K562 (cell line): Measurements from ENCODE around the gene LETM1. TPM values are rescaled to one million over a fixed set of nuclear protein-coding genes. Genes with fewer than 3 reads are reported as not detected.

Experiments used
- CHD1 ChIP-seq: fragments of 200-600 bp; sonication (generic); IDR thresholded peaks from one replicate; pipeline ENCODE4 v1.6.1; 2012; ENCODE audit warnings: mild to moderate bottlenecking, moderate library complexity, low read length, inconsistent platforms
- GABPA ChIP-seq: fragments of 200-800 bp; sonication (Bioruptor generic); conservative IDR thresholded peaks from 2 replicates; pipeline ENCODE4 v1.6.1; 2016; ENCODE audit warnings: low read depth, missing genetic modification characterization, missing compliant biosample characterization
- KAT2B ChIP-seq: IDR thresholded peaks from one replicate; pipeline ENCODE4 v1.6.1; 2012; ENCODE audit warnings: low read depth, mild to moderate bottlenecking, control low read depth, inconsistent platforms, low read length, moderate library complexity
- L3MBTL2 ChIP-seq: fragments of 450-650 bp; IDR thresholded peaks from 2 replicates; pipeline ENCODE4 v1.6.1; 2016; ENCODE audit warnings: mild to moderate bottlenecking, moderate library complexity
- MAFK ChIP-seq: IDR thresholded peaks from 2 replicates; pipeline ENCODE4 v1.6.1; 2011; ENCODE audit warnings: low read length, improper control_type of control experiment
- NCOR1 ChIP-seq: fragments of 450-650 bp; IDR thresholded peaks from 2 replicates; pipeline ENCODE4 v1.6.1; 2016; ENCODE audit warnings: mild to moderate bottlenecking, moderate library complexity
- NEUROD1 ChIP-seq: fragments of 150-350 bp; IDR thresholded peaks from 2 replicates; pipeline ENCODE4 v1.6.1; 2014; ENCODE audit warnings: borderline replicate concordance, low read length, low read depth; ENCODE audit not compliant: partially characterized antibody
- RNF2 ChIP-seq: sonication (generic); IDR thresholded peaks from 2 replicates; pipeline ENCODE4 v1.6.1; 2016
- SAP30 ChIP-seq: fragments of 200-600 bp; sonication (generic); IDR thresholded peaks from 2 replicates; pipeline ENCODE4 v1.6.1; 2012; ENCODE audit warnings: borderline replicate concordance, low read depth, mild to moderate bottlenecking, moderate library complexity, low read length, control low read depth, inconsistent platforms; ENCODE audit not compliant: insufficient read depth, poor library complexity, severe bottlenecking
- polyA plus RNA-seq, 8 experiments: library from polyadenylated mRNA; depleted of rRNA in 4 of 8; stranded (reverse) in 5 of 8; unstranded in 3 of 8; fragments of >200 nt; fragmentation: Nextera tagmentation in 2 of 8; fragmentation: Illumina TruSeq in 1 of 8; extraction: Ambion mirVana in 2 of 8; extraction: Trizol in 1 of 8; gene quantifications; 2 replicates each; pipeline versions ENCODE4 v1.2.1 to v1.2.3, GENCODE V29; 2011 to 2014; ENCODE audit warnings: inconsistent platforms in 1 of 8, missing spikeins in 1 of 8
- total RNA-seq, 7 experiments: library from RNA; depleted of rRNA in 6 of 7; stranded (reverse); fragments of >200 nt in 6 of 7; fragmentation: Illumina TruSeq in 2 of 7; extraction: Trizol in 2 of 7; gene quantifications; 2 replicates each; pipeline versions ENCODE4 v1.2.1 to v1.2.3, GENCODE V29; 2011 to 2021; ENCODE audit warnings: low replicate concordance in 1 of 7
- TF ChIP-seq, protein P1 (sequence below): fragments of 250-450 bp; sonication (Bioruptor Pico); IDR thresholded peaks from 2 replicates; pipeline ENCODE4 v1.4.0; 2020; ENCODE audit warnings: mild to moderate bottlenecking
- TF ChIP-seq, protein P2 (sequence below), 2 experiments: fragments of 450-650 bp; IDR thresholded peaks; 2 replicates each; pipeline ENCODE4 v1.6.1; 2016
- TF ChIP-seq, protein P3 (sequence below): fragments of 250-450 bp; sonication (Bioruptor Pico); IDR thresholded peaks from 2 replicates; pipeline ENCODE4 v1.4.0; 2020; ENCODE audit warnings: borderline replicate concordance
- TF ChIP-seq, protein P4 (sequence below): sonication (generic); formaldehyde crosslinking; IDR thresholded peaks from 2 replicates; pipeline ENCODE4 v1.8.0; 2022; ENCODE audit warnings: mild to moderate bottlenecking, missing genetic modification reagents, borderline replicate concordance
- TF ChIP-seq, protein P5 (sequence below): fragments of 250-450 bp; sonication (Bioruptor Pico); IDR thresholded peaks from 2 replicates; pipeline ENCODE4 v1.8.0; 2022; ENCODE audit warnings: inconsistent platforms
- TF ChIP-seq, protein P6 (sequence below): fragments of 450-650 bp; IDR thresholded peaks from 2 replicates; pipeline ENCODE4 v1.6.1; 2016; ENCODE audit warnings: borderline replicate concordance

The LETM1 gene
- total and polyA plus RNA-seq, 9 of the 15 experiments (the other 6 are each of a cell fraction or from before 2014, with no cell fraction given) = 3.9 to 109 (median 35.0) TPM

DNA sequence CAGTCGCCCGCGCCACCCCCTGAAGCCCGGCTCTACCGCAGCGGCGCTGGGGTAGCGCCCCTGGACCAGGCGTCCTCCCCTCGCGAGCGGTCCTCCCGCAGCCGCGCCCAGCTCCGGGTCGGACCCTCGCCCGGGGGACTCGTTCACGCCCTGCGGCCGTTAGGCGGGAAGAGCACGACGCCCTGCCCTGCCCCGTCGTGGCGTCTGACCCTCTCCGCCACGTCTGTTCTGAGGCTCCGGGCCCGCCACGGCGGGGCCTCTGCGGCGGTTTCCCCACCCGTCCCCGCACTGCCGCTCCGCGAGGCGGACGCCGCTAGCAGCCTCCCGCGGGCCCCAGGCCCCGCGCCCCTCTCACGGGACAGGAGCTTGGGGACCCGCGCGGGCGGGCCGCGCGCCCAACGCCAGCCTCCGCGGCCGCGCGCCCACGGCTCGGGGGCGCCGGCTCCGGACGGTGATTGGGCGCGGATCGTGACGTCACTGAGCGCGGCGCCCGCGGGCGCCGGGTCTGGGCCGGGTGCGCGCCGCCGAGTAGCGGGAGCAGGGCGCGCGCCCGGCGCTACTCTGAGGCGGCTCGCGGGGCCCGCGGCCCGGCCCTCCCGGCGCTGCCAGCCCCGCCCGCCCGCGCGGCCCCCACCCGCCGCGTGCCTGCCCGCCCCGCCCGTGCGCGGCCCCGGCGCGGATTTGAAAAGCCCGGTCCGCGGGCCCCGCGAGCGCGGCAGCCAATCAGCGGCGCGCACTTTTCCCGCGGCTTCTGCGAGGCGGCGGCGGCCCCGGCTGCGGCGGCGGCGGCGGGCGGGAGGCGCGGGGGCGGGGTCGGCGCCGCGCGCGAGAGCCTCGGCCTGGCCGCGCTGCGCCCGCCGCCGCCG lies 14.9 kb upstream of the LETM1 start, which contains the start of gene NSD2 (continued):
- TF ChIP-seq, protein P1, sequence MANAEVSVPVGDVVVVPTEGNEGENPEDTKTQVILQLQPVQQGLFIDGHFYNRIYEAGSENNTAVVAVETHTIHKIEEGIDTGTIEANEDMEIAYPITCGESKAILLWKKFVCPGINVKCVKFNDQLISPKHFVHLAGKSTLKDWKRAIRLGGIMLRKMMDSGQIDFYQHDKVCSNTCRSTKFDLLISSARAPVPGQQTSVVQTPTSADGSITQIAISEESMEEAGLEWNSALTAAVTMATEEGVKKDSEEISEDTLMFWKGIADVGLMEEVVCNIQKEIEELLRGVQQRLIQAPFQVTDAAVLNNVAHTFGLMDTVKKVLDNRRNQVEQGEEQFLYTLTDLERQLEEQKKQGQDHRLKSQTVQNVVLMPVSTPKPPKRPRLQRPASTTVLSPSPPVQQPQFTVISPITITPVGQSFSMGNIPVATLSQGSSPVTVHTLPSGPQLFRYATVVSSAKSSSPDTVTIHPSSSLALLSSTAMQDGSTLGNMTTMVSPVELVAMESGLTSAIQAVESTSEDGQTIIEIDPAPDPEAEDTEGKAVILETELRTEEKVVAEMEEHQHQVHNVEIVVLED (CRISPR knock-in tag) = peak; percentile 72
- TF ChIP-seq CHD1 = peak; percentile 80
- peak; percentile 65 for TF ChIP-seq GABPA (tag)
- TF ChIP-seq, protein P2, sequence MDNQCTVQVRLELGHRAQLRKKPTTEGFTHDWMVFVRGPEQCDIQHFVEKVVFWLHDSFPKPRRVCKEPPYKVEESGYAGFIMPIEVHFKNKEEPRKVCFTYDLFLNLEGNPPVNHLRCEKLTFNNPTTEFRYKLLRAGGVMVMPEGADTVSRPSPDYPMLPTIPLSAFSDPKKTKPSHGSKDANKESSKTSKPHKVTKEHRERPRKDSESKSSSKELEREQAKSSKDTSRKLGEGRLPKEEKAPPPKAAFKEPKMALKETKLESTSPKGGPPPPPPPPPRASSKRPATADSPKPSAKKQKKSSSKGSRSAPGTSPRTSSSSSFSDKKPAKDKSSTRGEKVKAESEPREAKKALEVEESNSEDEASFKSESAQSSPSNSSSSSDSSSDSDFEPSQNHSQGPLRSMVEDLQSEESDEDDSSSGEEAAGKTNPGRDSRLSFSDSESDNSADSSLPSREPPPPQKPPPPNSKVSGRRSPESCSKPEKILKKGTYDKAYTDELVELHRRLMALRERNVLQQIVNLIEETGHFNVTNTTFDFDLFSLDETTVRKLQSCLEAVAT (IDR thresholded peaks at IDR 0.05) = no peak
- TF ChIP-seq, protein P3, sequence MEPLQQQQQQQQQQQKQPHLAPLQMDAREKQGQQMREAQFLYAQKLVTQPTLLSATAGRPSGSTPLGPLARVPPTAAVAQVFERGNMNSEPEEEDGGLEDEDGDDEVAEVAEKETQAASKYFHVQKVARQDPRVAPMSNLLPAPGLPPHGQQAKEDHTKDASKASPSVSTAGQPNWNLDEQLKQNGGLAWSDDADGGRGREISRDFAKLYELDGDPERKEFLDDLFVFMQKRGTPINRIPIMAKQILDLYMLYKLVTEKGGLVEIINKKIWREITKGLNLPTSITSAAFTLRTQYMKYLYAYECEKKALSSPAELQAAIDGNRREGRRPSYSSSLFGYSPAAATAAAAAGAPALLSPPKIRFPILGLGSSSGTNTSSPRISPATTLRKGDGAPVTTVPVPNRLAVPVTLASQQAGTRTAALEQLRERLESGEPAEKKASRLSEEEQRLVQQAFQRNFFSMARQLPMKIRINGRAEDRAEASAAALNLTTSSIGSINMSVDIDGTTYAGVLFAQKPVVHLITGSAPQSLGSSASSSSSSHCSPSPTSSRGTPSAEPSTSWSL = peak; percentile 22; the same call in 1 of the 2 replicates
- TF ChIP-seq, protein P4, sequence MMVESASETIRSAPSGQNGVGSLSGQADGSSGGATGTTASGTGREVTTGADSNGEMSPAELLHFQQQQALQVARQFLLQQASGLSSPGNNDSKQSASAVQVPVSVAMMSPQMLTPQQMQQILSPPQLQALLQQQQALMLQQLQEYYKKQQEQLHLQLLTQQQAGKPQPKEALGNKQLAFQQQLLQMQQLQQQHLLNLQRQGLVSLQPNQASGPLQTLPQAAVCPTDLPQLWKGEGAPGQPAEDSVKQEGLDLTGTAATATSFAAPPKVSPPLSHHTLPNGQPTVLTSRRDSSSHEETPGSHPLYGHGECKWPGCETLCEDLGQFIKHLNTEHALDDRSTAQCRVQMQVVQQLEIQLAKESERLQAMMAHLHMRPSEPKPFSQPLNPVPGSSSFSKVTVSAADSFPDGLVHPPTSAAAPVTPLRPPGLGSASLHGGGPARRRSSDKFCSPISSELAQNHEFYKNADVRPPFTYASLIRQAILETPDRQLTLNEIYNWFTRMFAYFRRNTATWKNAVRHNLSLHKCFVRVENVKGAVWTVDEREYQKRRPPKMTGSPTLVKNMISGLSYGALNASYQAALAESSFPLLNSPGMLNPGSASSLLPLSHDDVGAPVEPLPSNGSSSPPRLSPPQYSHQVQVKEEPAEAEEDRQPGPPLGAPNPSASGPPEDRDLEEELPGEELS = 0 out of 2 replicates have a peak, but pooled peaks have one; percentile 66
- peak; percentile 99 for TF ChIP-seq L3MBTL2
- TF ChIP-seq NEUROD1 = peak; percentile 11
- TF ChIP-seq, protein P5, sequence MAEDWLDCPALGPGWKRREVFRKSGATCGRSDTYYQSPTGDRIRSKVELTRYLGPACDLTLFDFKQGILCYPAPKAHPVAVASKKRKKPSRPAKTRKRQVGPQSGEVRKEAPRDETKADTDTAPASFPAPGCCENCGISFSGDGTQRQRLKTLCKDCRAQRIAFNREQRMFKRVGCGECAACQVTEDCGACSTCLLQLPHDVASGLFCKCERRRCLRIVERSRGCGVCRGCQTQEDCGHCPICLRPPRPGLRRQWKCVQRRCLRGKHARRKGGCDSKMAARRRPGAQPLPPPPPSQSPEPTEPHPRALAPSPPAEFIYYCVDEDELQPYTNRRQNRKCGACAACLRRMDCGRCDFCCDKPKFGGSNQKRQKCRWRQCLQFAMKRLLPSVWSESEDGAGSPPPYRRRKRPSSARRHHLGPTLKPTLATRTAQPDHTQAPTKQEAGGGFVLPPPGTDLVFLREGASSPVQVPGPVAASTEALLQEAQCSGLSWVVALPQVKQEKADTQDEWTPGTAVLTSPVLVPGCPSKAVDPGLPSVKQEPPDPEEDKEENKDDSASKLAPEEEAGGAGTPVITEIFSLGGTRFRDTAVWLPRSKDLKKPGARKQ (CRISPR knock-in tag) = no peak
- no peak for TF ChIP-seq KAT2B
- TF ChIP-seq NCOR1 = peak; percentile 31; the same call in 1 of the 2 replicates
- 0 out of 2 replicates have a peak, but pooled peaks have one; percentile 4 for TF ChIP-seq MAFK
- TF ChIP-seq, protein P6, sequence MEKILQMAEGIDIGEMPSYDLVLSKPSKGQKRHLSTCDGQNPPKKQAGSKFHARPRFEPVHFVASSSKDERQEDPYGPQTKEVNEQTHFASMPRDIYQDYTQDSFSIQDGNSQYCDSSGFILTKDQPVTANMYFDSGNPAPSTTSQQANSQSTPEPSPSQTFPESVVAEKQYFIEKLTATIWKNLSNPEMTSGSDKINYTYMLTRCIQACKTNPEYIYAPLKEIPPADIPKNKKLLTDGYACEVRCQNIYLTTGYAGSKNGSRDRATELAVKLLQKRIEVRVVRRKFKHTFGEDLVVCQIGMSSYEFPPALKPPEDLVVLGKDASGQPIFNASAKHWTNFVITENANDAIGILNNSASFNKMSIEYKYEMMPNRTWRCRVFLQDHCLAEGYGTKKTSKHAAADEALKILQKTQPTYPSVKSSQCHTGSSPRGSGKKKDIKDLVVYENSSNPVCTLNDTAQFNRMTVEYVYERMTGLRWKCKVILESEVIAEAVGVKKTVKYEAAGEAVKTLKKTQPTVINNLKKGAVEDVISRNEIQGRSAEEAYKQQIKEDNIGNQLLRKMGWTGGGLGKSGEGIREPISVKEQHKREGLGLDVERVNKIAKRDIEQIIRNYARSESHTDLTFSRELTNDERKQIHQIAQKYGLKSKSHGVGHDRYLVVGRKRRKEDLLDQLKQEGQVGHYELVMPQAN = no peak
- TF ChIP-seq SAP30 = peak; percentile 37
- TF ChIP-seq RNF2 = peak; percentile 78
